ENCODE results near the gene NMUR2.
A peak's percentile ranks its signal among the peaks of the same experiment; 100 is the strongest.

NMUR2 gene

DNA sequence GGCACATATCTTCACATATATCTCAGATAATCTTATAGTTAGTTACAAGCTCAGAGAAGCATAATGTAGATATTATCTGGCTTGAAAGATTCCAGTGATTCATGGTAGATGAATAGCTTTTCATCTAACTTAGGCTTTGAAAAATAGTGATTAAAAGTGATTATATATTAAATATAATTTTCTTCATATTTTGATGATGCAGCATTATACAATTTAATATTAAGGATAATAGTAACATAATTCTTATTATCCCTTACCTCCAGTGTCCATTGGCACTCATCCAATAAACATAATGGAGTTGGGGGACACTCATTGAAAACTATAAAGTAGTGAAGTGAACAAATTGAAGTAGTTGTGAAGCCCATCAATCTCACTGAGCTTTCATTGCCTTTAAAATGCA is 35.8 kb downstream of the NMUR2 start:
- no peak for DNase-seq (ENCODE audit: low spot score)

DNA sequence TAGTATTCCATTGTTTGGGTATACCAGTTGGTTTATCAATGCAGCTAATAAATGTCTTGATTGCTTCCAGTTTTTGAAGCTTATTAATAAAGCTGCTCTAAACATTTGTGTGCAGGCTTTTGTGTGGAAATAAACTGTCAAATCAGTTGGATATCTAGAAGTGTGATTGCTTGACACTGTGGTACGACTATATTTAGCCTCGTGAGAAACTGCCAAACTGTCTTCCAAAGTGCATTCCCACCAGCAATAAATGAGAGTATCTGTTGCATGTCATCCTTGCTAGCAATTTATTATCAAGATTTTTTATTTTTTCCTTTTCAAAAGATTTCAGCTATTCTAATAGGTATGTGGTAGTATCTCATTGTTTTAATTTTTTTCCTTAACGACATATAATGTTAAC is 37.5 kb downstream of the NMUR2 start:
- DNase-seq (ENCODE audit: low spot score), result no peak

DNA sequence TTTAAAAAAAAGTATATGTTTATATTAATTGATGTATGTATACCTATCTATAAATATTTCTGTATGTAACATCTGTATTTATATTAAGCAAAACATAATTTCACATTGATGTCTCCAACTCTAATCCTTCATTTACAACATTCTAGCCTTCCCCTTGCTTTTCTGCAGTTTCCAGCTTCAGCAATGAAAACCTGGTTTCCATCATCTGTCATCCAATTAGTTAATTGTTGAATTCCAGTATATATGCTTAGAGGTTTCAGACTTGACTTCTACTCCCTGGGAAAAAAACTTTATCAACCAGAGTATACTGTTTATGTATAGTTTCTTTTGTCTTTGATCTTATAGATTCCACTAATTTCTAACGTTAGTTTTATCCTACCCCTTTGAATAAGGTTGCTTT is 38.4 kb downstream of the NMUR2 start:
- DNase-seq (ENCODE audit: low spot score), result no peak

DNA sequence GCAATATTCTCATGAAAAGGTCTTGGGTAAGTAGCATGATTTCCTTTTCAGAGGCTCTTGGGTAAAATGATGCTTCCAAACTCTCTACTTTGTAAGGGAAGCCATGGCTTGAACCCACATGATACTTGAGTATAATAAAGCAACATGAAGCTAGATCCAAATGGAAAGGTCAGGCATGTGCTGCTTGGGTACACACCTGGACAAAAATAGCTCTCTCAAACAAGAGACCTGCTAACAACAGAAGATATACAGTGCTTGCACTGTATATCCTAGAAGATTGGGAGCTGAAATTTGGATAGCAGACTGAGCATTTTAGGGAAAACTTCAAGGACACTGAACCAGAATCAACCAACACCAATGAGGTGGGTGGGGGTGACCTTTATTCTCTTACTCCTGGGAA is 40.2 kb downstream of the NMUR2 start:
- no peak for DNase-seq (ENCODE audit: low spot score)

DNA sequence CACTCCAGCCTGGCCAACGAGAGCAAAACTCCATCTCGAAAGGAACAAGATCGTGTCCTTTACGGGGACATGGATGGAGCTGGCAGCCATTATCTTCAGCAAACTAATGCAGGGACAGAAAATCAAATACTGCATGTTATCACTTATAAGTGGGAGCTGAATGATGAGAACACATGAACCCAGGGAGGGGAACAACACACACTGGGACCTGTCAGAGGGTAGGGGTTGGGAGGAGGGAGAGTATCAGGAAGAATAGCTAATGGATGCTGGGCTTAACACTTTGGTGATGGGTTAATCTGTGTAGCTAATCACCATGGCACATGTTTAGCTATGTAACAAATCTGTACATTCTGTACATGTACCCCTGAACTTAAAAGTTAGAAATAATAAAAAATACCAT is 40.9 kb downstream of the NMUR2 start:
- DNase-seq (ENCODE audit: low spot score), result no peak

DNA sequence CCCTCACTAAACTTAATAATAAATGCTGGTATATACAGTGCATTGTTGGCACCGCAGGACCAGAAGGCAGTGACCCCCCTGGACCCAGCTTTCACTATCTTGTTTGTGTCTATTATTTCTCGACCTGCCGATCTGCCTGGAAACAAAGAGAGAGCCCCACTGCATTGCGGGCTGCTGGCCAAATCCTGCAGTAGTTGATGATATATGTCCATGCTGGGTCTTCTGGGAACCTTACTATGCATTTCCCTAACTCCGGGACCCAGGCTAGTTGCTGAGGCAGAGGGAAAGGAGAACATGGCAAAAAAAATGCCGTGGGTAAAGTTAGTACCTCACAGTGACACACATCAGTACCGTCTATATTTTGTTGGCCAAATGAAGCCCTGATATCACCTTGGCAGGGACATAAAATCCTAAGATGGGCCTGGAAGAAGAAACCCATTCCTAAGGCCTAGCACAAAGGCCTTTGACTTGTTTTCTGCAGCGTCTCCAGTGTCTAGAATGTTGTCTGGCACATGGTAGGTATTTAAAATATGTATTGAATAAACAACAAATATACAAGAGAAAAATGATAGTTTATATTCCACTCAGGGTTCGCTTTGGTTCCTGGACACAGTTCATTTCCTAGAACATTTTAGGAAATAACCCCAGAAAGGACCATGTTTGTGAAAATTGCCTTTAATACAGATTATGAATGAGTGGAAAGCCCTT is 46.1 kb downstream of the NMUR2 start:
- no peak for DNase-seq (ENCODE audit: low spot score)

DNA sequence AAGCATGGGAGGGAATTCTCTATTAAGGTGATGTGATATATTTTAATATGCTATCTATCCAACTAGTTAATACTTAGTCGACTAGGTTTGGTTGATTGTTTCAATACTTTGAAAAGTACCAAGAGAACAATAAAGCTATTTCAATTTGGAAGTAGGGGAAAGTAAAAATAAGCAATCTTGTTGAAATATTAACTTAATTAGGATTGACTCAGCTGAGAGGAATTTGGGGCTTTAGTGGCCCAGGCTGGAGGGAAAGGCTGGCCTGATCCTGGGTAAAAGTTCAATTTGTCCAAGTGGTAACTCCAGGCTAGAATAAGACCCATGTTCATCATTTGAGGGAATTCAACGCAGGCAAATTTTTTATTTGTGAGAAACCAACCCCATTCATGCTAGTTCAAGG is 48.6 kb downstream of the NMUR2 start:
- no peak for DNase-seq (ENCODE audit: low spot score)

DNA sequence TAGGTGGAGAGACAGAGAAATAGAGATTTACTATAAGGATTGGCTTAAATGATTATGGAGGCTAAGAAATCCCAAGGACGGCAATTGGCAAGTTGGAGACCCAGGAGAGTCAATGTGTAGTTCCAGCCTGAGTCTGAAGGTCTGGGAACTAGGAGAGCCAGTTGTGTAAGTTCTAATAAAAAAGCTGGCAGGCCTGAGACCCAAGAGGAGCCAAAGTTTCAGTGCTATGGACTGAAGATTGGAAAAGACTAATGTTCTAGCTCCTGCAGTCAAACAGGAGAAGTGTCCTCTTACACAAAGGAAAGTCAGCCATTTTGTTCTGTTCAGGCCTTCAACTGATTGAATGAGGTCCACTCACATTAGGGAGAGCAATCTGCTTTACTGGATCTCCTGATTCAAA is 50.0 kb downstream of the NMUR2 start:
- no peak for DNase-seq (ENCODE audit: low spot score)

DNA sequence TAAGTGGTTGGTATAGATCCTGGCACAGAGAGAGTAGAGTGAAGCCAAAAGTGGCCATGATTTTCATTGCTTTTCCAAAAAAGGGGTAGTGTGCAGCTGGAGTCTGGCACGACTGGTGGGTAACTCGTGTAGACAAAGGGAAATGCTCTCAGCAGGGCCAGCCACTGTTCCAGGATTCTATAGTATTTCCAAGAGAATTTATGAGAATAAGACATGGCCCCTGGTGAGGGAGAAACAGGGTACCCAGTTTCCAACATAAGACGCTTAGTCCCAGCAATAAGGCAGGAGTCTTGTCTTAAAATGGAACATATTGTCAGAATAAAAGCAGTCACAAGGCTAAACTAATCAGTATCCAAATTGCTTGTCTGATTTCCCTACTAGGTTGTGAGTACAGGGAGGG is 52.1 kb downstream of the NMUR2 start:
- DNase-seq (ENCODE audit: low spot score), result no peak

DNA sequence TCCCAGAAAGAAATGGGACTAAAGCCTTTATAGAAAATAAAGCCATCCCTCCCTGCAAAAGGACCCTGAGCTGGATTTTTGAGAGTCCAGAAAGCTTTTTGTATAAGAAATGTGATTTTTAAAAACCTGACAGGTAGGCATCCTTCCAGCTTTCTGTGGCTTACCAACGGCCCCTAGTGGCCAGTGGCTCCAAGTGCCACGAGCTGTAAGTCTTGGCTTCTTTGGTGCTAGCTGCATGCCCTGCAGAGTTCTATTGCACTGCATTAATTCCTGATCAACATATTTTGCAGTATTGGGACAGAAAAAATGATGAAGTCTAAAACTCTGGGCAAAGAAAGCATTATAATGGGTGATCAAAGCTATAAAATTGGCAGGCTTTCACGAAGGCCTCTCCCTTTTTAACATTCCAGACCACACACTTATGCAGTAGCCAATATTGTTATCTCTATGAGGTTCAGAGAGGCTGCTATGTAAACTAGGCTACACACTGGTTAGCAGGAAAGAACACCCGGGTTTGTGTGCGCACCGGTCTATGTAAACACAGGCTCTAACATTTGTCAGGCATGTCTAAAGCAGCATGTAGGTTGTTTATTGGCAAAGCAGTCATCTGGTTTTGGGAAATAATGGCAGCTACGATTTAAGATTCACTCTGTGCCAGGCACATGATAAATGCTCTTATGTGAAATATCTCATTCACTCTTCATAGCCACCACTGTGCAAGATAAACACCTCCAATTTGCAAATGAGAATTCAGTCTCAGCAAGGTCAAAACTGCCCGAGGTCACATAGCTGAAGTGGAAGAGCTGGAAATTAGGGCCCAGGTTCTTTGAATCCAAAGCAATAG is 55.2 kb downstream of the NMUR2 start:
- DNase-seq (ENCODE audit: low spot score), result peak; percentile 59
